ENCODE data around the gene FMN1. TPM values are rescaled to one million over a fixed set of nuclear protein-coding genes. Genes with fewer than 3 reads are reported as not detected.

Gene FMN1
- total and polyA plus RNA-seq, 2 of the 8 experiments (the other 6 are each of a cell fraction or from before 2014, with no cell fraction given): 0.27 to 3.7 TPM

DNA sequence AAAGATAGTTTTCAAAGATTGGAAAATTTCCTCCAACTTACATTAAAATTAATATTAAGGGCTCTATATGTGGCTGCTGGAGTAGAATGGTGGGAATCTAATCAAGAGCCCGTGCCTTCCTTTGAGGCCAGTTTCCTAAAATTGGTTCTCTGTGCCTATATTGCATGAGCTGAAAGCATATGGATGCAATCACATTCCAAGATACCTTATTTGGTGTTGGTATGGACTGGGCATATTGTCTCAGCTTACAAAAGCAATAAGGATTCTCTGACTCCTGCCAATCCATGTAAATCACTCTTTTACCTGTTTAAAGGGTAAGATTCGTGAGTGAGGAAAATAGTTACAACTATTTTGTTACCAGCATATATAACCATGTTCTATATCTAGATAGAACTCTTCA is 365.1 kb downstream of the FMN1 start:
- CTCF ChIA-PET (ENCODE audit: partially characterized antibody): interaction anchor here (0.8 to 3.3 kb wide), 2 partner anchors 14 to 150 kb away, joined by 4 to 14 read pairs; no protein-coding TSS in a partner anchor
- no peak overlapping the region for H3K27ac ChIP-seq (ENCODE audit: low read depth, low read length)
- no peak overlapping the region for H3K4me3 ChIP-seq (ENCODE audit: extremely low read depth in 1 of 4, insufficient read depth in 2 of 4, low read depth in 3 of 4, low read length in 4 of 4)
- H3K36me3 ChIP-seq (ENCODE audit: control insufficient read depth in 2 of 4, insufficient read depth in 4 of 4, low read length in 3 of 4): no peaks in the 10 kb centered on the region
- no peak overlapping the region for H3K4me2 ChIP-seq (ENCODE audit: insufficient read depth in 1 of 2, low read depth in 2 of 2, low read length in 2 of 2)
- no peaks in the 10 kb centered on the region for H4K20me1 ChIP-seq (replicated peaks in 1 of 2; ENCODE audit: control insufficient read depth in 1 of 2, insufficient read depth in 2 of 2, low read length in 2 of 2)
- H3K79me2 ChIP-seq (ENCODE audit: control insufficient read depth in 1 of 2, insufficient read depth in 2 of 2, low read length in 2 of 2): no peaks in the 10 kb centered on the region
- no peak overlapping the region for H2AFZ ChIP-seq (ENCODE audit: low read length)
- H4K91ac ChIP-seq (replicated peaks; ENCODE audit: insufficient read length, low read length): no peak overlapping the region
- H3K23me2 ChIP-seq (ENCODE audit: low read depth, low read length): no peaks in the 10 kb centered on the region; the same call in 1 of the 2 replicates
- H3K18ac ChIP-seq (ENCODE audit: extremely low read depth, low read length): no peak overlapping the region
- no peak overlapping the region for H2BK12ac ChIP-seq (ENCODE audit: low read depth, low read length)
- no peaks in the 10 kb centered on the region for H3K27me3 ChIP-seq (replicated peaks in 1 of 4; ENCODE audit: control insufficient read depth in 3 of 4, extremely low read depth in 1 of 4, insufficient read depth in 3 of 4, low read length in 3 of 4)
- no peak overlapping the region for H4K8ac ChIP-seq (ENCODE audit: extremely low read depth, insufficient read depth, low read length)
- no peak overlapping the region for H2AK5ac ChIP-seq (ENCODE audit: low read depth, low read length)
- TF ChIP-seq, protein P1, sequence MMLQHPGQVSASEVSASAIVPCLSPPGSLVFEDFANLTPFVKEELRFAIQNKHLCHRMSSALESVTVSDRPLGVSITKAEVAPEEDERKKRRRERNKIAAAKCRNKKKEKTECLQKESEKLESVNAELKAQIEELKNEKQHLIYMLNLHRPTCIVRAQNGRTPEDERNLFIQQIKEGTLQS (IDR thresholded peaks at IDR 0.05; ENCODE audit: insufficient read depth, low read depth, low read length): no peak
- TF ChIP-seq ZNF274 (IDR thresholded peaks at IDR 0.05; ENCODE audit: borderline replicate concordance, extremely low read depth, low read length): no peak
- TF ChIP-seq RXRA (IDR thresholded peaks at IDR 0.05; ENCODE audit: insufficient read depth, low read depth, low read length): no peak
- no peak for TF ChIP-seq MAFK (IDR thresholded peaks at IDR 0.05; ENCODE audit: low read depth, low read length)
- no peak for TF ChIP-seq POU5F1 (IDR thresholded peaks at IDR 0.05; ENCODE audit: low read depth, low read length)
- no peak for TF ChIP-seq POLR2AphosphoS5 (IDR thresholded peaks at IDR 0.05; ENCODE audit: low read depth, low read length)
- POLR2A ChIA-PET (ENCODE audit: partially characterized antibody): no interaction called here
- H3K23ac ChIP-seq (ENCODE audit: insufficient read length): no peak overlapping the region
- H2BK15ac ChIP-seq (ENCODE audit: low read length): no peak overlapping the region
- no peak for DNase-seq (ENCODE audit: low read depth in 1 of 2, low spot score in 2 of 2)
- no peak overlapping the region for H2BK5ac ChIP-seq (ENCODE audit: low read depth, low read length)
- no peak overlapping the region for H2BK120ac ChIP-seq (replicated peaks; ENCODE audit: low read depth, low read length)
- no peak overlapping the region for H3K14ac ChIP-seq (ENCODE audit: insufficient read length)
- no peak overlapping the region for H3K56ac ChIP-seq (replicated peaks; ENCODE audit: insufficient read length, low read depth, low read length)
- WGBS, 2 experiments (ENCODE audit: extremely low coverage in 1 of 2, insufficient coverage in 1 of 2, insufficient read length in 1 of 2, insufficient replicate concordance in 2 of 2, low coverage in 1 of 2, low lambda C conversion rate in 2 of 2, missing lambda C conversion rate in 1 of 2): 93% methylated on average over 2 of the region's 2 CpGs; no CpG with 5 or more reads in 1 of the 2 experiments
- H2BK20ac ChIP-seq (ENCODE audit: low read length): no peak overlapping the region
- no peak overlapping the region for H3K4ac ChIP-seq (replicated peaks; ENCODE audit: insufficient read length, low read depth, low read length)
- no peak overlapping the region for H3K9ac ChIP-seq (replicated peaks in 1 of 4; ENCODE audit: extremely low read depth in 1 of 4, low read depth in 3 of 4, low read length in 3 of 4)
- no peaks in the 10 kb centered on the region for H3K4me1 ChIP-seq (replicated peaks in 1 of 4; ENCODE audit: control insufficient read depth in 3 of 4, insufficient read depth in 4 of 4, low read length in 3 of 4)
- H3K9me3 ChIP-seq (ENCODE audit: insufficient read depth in 2 of 2, low read depth in 1 of 2, low read length in 1 of 2): no peaks in the 10 kb centered on the region
- H3K79me1 ChIP-seq (ENCODE audit: low read depth, low read length): no peaks in the 10 kb centered on the region
- FAIRE-seq: no peak
- no peak overlapping the region for H4K5ac ChIP-seq (ENCODE audit: insufficient read length, low read depth, low read length)
